HG03095 (cell line): ENCODE results near the gene OR10H1.
"Not testable (repeated sequence)": the region's sequence is repeated elsewhere in the genome, so short reads cannot be mapped to it uniquely, and the experiment has no call there.

Experiments used
- ATAC-seq: cut with Tn5 transposase; IDR thresholded peaks from one replicate; pipeline ENCODE4 v1.9.1; 2021; ENCODE audit warnings: moderate library complexity; ENCODE audit not compliant: unreplicated experiment

The OR10H1 gene

DNA sequence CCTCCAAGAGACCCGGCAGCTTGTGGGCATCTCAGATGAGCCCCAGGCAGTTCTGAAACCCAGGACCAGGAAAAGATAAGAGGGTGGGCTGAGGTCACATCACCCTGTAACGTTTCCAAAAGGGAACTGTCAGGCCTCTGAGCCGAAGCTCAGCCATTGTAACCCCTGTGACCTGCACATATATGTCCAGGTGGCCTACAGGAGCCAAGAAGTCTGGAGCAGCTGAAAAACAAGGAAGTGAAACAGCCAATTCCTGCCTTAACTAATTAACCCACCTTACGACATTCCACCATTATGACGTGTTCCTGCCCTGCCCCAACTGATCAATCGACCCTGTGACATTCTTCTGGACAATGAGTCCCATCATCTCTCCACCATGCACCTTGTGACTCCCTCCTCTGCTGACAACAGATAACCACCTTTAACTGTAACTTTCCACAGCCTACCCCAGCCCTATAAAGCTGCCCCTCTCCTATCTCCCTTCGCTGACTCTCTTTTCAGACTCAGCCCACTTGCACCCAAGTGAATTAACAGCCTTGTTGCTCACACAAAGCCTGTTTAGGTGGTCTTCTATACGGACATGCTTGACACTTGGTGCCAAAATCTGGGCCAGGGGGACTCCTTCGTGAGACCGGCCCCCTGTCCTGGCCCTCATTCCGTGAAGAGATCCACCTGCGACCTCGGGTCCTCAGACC lies 13.3 kb upstream of the OR10H1 start:
- not testable (repeated sequence) for ATAC-seq

GRCh38 chr19:15828121-15828610 lies 12.7 kb upstream of the OR10H1 start:
- ATAC-seq, result no peak

DNA sequence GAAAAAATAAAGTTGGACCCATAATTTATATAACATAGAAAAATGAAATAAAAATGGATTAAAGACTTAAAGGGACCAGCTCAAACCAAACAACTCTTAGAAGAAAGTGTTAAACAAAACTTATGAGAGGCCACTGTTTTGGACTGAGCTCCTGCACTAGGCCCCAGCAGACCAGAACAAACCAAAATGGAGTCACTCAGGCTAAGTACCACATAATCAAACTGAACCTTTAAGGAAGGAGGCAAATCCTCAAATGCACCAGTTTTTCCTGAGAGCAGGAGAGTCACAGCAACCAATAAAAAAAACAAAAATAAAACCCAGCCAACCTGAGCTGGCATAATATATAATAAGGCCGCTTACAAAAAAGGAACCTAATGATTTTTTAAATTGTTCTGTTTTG lies 10.3 kb upstream of the OR10H1 start:
- ATAC-seq, result no peak

GRCh38 chr19:15820646-15821045 lies 5.2 kb upstream of the OR10H1 start:
- no peak for ATAC-seq

DNA sequence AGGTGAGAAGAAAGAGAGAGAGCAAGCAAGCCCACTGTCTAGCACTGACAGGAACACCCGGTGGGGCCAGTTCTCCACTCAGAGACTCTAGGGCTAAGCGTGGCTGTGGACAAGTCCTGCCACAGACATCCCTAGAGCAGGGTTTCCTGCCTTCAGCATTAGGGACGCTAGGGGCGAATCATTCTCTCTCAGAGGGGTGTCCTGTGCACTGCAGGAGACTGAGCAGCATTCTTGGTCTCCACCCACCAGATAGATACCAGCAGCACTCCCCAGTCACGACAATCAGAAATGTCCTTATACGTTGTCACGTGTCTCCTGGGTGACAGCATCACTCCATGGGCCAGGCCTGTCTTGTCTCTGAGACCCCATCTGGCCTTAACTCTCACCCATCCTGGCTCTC lies 1.5 kb downstream of the OR10H1 start:
- no peak for ATAC-seq

DNA sequence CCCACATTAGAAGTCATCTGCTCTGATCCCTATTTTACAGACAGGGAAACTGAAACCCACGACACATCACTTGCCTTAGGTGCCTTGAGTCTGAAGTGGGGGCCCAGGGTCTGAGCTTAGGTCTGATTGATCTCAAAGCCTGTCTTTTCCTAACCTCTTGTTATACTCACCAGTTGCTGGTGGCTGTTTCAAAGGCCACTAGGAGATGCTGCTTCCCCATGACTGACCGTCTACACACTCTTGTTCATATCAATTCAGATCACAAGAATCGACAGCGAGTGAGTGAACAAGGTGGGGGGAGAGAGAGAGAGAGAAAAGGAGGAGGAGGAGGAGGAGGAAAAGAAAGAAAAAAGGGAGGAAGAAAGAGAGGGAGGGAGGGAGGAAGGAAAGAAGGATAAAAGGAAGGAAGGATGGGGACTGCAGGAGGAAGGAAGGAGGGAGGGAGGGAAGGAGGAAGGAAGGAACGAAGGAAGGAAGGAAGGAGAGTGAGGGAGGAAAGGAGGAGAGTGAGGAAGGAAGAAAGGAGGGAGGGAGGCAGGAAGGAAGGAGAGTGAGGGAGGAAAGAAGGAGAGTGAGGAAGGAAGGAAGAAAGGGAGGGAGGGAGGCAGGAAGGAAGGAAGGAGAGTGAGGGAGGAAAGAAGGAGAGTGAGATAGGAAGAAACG lies 3.3 kb downstream of the OR10H1 start:
- no peak for ATAC-seq

DNA sequence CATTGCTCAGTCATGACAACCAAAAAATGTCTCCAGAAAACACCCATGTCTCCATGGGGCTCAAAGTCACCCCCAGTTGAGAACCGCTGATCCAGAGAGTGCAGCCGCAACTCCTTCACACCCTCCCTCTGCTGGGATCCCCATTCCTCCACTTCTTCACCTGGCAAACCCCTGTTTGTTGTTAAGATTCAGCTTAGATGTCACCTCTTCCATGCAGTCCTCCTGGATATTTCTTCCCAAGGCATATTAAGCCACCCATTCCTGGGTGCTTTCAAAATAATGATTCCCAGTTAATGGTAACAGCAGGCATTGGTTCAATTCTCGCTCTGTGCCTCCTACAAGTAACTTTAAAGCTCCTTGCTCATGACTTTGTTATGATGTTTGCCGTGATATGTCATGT lies 4.0 kb downstream of the OR10H1 start:
- ATAC-seq, result no peak

GRCh38 chr19:15810335-15810734 lies 5.1 kb downstream of the OR10H1 start:
- no peak for ATAC-seq

GRCh38 chr19:15794279-15794678 lies 21.2 kb downstream of the OR10H1 start:
- ATAC-seq, result not testable (repeated sequence)

GRCh38 chr19:15790096-15790495 lies 25.4 kb downstream of the OR10H1 start:
- ATAC-seq, result no peak

GRCh38 chr19:15788594-15789270 lies 26.7 kb downstream of the OR10H1 start:
- no peak for ATAC-seq

GRCh38 chr19:15787611-15788155 lies 27.8 kb downstream of the OR10H1 start, which contains the start of gene OR10H5:
OR10H5 (plus strand) TSS chr19:15787661; CDS start chr19:15794049, 6,388 bp downstream.
- ATAC-seq, result no peak

- ATAC-seq, result not testable (repeated sequence)
Observed at GRCh38 chr19:15782896-15783295, 32.6 kb downstream of the OR10H1 start.

GRCh38 chr19:15782211-15782610 lies 33.3 kb downstream of the OR10H1 start:
- no peak for ATAC-seq

DNA sequence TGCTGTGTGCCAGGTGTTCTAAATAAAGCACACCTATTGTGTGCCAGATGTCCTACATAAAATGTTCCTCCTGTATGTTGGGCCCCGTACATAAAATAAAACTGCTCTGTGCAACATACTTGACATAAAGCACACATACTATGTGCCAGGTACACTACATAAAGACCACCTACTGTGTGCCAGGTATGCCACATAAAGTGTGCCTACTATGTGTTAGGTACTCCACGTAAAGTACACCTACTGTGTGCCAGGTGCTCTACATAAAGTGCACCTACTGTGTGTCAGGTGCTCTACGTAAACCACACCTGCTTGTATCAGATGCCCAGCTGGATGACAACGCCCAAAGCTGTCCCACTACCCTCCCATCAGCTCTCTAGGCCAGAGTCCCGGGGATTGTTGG lies 33.8 kb downstream of the OR10H1 start:
- no peak for ATAC-seq

- ATAC-seq, result no peak
Observed at GRCh38 chr19:15780610-15781418, 34.6 kb downstream of the OR10H1 start.

DNA sequence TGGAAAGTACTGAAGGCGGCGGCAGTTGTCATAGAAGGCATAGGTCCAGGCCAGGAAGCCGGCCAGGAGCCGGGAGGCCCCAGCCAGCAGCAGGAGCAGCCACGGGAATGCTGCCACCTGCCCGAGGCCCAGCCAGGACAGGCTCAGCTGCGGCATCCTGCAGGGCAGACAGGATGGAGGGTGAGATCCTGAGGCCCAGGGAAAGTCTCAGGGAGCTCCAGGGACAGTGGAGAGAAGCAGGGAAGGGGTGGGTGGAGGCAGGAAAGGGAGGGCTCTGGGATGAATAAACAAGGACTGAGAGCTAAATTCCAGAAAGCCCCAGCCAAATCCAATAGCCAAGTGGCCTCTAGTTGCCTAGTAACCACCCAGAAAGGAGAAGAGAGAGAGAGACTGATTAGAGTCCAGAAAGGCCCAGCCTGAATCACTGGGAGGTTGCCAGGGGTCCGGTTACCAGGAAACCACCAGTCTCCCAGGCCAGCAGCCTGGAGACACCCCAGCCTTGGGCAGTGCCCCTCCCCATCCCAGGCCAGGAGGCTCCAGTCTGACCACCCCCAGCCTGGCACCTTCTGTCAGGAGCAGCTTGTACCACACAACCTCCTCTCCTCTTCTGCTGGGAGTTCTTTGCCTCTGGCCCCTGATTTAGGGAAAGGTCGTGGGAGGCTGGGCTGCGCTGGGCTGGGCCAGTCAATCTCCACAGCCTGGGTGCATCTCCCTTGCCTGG lies 35.5 kb downstream of the OR10H1 start:
- ATAC-seq, result no peak

DNA sequence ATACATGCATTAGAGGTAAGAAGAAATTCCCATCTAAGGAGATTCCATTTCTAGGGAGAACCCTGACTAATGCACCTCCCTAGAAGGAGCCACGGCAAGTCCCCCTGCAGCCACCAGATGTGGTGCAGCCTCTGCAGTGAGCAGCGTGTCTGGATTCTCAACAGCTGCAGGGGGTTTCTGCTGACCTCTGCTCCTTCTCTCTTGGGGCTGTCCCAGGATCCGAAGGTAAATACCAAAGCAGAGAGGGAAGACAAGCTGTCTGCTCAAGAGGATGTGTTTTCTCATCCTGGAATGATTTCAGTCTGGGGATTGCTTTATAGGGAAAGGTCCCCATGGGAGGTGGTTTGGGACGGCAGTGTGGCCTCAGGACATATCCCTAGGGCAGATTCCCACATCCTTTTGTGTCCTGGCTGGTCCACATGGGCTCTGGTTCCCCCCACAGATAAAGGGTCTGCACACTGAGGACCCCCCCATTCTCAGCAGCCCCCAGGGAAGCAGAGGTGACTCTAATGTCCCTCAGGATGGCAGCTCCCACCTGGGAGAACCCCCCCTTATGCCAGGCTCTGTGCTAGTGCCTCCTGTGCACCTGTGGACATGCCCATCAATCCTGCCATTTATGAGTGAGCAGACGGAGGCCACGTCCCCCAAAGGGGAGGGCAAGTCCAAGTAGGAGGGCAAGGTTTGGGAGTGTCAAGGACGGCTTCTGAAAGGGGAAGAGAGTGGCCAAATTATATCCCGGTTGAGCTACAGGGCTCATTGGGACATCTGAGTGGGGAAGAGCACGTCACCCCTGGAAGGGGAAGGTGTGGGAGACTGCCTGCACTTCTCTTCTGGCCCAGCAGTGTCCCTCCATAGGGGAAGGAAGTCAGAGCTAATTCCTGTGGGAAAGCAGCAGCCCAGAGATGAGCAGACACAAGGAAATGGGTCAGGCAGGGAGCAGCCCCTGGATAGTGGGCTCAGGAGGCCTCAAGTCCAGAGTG lies 38.2 kb downstream of the OR10H1 start:
- ATAC-seq, result no peak

GRCh38 chr19:15776264-15776663 lies 39.2 kb downstream of the OR10H1 start:
- no peak for ATAC-seq
